Measurements from ENCODE around the gene KIAA1328.

GRCh38 chr18:37219257-37219656, 390.3 kb downstream of the KIAA1328 start:
- TF ChIP-seq CTCF (IDR thresholded peaks at IDR 0.05) = no peak
- no peak for TF ChIP-seq EZH2 (IDR thresholded peaks at IDR 0.05)

Data from neural progenitor cell (in vitro differentiated cells).